ENCODE measurements around the gene AKNA.
"Not testable (repeated sequence)": the region's sequence is repeated elsewhere in the genome, so short reads cannot be mapped to it uniquely, and the experiment has no call there.

Gene AKNA

DNA sequence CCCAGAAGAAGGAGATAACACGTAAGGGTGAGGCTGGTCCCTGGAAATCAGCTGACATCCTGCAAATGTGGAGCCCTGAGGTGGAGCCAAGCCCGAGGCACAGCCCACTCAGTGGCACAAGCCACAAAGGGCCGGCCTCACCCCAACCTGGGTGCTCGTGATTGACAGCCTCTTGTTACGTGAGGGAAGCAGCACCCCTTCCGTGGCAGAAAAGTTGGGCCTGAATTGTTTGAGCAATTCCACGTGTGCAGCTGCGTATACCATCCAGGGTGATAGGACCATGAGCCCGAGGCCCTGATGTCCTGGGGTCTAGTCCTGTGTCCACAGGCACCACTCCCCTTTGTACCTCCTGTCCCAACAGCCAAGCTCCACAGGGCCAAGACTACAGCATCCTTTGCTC is 53.3 kb downstream of the AKNA start:
- no peak for TF ChIP-seq CTCF (IDR thresholded peaks at IDR 0.05)
- Histone ChIP-seq H3K27ac (no peak overlapping the region), H3K4me3 (no peak overlapping the region)
- DNase-seq (ENCODE audit: low spot score): no peak

DNA sequence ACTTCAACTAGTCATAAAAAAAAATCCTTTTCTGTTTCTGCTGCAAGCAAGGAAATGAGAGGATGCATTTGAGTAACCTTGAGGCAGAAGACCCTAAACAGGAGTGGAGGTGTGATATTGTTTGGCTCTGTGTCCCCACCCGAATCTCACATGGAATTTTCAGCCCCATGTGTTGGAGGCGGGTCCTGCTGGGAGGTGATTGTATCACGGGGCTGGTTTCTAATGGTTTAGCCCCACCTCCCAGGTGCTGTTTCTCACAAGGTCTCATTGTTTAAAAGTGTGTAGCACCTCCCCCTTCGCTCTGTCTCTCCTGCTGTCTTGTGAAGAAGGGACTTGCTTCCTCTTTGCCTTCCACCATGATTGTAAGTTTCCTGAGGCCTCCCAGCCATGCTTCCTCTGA is 54.1 kb downstream of the AKNA start:
- not testable (repeated sequence) for H3K4me3 ChIP-seq; DNase-seq (ENCODE audit: low spot score); H3K27ac ChIP-seq

- not testable (repeated sequence) for H3K4me3 ChIP-seq; H3K27ac ChIP-seq; DNase-seq (ENCODE audit: low spot score)
Observed at GRCh38 chr9:114332474-114333040, 55.2 kb downstream of the AKNA start.

GRCh38 chr9:114331229-114332195 is 56.3 kb downstream of the AKNA start:
- not testable (repeated sequence) for H3K27ac ChIP-seq, H3K4me3 ChIP-seq

GRCh38 chr9:114330636-114331035 is 57.1 kb downstream of the AKNA start:
- H3K4me3 ChIP-seq: no peak overlapping the region

More at GRCh38 chr9:114331229-114332195, 56.3 kb downstream of the AKNA start:
- not testable (repeated sequence) for DNase-seq (ENCODE audit: low spot score)

DNA sequence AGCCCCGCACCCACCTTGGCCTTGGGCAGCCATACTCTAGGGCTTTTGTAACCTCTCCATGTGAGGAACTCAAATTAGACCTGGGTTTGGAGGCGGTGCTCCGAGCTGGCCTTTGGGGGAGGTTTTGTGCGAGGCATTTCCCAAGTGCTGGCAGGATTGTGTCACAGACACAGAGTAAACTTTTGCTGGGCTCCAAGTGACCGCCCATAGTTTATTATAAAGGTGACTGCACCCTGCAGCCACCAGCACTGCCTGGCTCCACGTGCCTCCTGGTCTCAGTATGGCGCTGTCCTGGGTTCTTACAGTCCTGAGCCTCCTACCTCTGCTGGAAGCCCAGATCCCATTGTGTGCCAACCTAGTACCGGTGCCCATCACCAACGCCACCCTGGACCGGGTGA is 58.2 kb downstream of the AKNA start, which contains the start of gene ORM2:
Gene ORM2, plus strand, starts transcription at position 245 of the 398 bp plus-strand sequence. Its CDS starts 36 bp downstream, at position 281.
- not testable (repeated sequence) for H3K27ac ChIP-seq; DNase-seq (ENCODE audit: low spot score); H3K4me3 ChIP-seq

More at GRCh38 chr9:114330636-114331035, 57.1 kb downstream of the AKNA start:
- no peak for DNase-seq (ENCODE audit: low spot score)
- H3K27ac ChIP-seq: no peak overlapping the region
- TF ChIP-seq CTCF (IDR thresholded peaks at IDR 0.05): no peak

DNA sequence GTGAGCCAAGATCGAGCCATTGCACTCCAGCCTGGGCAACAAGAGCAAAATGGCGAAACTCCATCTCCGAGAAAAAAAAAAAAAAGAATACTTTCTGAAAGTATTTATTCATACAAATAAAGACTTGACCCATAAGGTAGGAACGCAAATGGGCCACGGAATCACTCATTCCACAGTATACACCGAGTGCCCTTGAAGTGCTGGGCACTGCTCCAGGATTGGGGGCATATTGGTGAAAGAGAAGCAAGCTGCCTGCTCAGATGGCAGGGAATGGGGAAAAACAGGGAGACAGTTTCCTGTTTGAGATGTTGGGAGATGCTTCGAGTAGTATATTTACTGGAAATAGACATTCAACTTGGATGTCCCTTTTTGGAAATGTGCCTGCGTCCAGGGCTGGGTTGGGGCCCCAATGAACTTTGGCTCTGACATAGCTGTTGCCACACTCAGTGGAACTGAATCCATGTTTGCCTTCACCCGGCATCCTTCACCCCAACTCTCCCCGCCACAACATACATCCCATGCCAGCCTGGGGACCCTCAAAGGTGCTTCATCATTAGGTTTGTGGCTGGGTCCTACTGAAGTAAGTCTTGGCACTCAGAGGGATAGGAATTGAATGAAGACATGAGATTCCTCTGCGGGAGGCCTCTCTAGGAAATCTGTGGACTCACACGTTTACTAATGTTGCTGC is 58.7 kb downstream of the AKNA start:
- not testable (repeated sequence) for H3K27ac ChIP-seq; H3K4me3 ChIP-seq; DNase-seq (ENCODE audit: low spot score)

DNA sequence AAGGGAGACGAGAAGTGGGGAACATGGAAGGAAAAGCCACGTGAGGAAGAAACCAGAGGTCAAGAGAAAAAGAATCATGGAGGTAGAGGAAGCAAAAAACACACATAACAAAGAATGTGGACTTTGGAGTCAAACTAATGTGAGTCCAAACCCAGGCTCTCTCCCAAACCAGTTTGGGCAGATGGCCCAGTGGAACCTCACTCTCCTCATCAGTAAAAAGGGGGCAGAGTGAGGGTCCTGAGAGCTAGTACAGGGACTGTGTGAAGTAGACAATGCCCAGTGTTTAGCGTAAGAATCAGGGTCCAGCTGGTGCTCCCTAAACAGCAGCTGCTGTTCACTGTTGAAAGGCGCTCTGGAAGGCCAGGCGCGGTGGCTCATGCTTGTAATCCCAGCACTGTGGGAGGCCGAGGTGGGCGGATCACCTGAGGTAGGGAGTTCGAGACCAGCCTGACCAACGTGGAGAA is 59.4 kb downstream of the AKNA start:
- H3K27ac ChIP-seq; H3K4me3 ChIP-seq; DNase-seq (ENCODE audit: low spot score): not testable (repeated sequence)

GRCh38 chr9:114327749-114328148 is 60.0 kb downstream of the AKNA start:
- H3K4me3 ChIP-seq: no peak overlapping the region
- H3K27ac ChIP-seq: no peak overlapping the region
- TF ChIP-seq CTCF (IDR thresholded peaks at IDR 0.05): no peak
- no peak for DNase-seq (ENCODE audit: low spot score)

GRCh38 chr9:114325684-114326254 is 62.0 kb downstream of the AKNA start:
- H3K4me3 ChIP-seq; DNase-seq (ENCODE audit: low spot score); H3K27ac ChIP-seq: not testable (repeated sequence)

- DNase-seq (ENCODE audit: low spot score); H3K4me3 ChIP-seq; H3K27ac ChIP-seq: not testable (repeated sequence)
Observed at GRCh38 chr9:114324965-114325364, 62.8 kb downstream of the AKNA start.

Measured in coronary artery (tissue), 2 donors.